COLO668 (cell line): Measurements from ENCODE around the gene DNMBP.

Source experiments
- DNase-seq: peaks from one replicate; lab custom pipeline; 2025; ENCODE audit not compliant: unreplicated experiment; lab: John Stamatoyannopoulos, UW

The DNMBP gene

GRCh38 chr10:100009793-100010676 lies at the start of gene DNMBP:
TSS of gene DNMBP (minus strand) at chr10:100009947. CDS start at chr10:99972124, 37,823 bp downstream.
- DNase-seq = peak; percentile 89

GRCh38 chr10:100057948-100058347 lies 48.2 kb upstream of the DNMBP start:
- DNase-seq = no peak

GRCh38 chr10:100053686-100054460 lies 44.1 kb upstream of the DNMBP start:
- DNase-seq = no peak

GRCh38 chr10:100046021-100046486 lies 36.3 kb upstream of the DNMBP start:
- peak; percentile 76 for DNase-seq

- no peak for DNase-seq
Measured at GRCh38 chr10:100045592-100045991, 35.8 kb upstream of the DNMBP start.

- DNase-seq = no peak
Measured at GRCh38 chr10:100043796-100044195, 34.0 kb upstream of the DNMBP start.

GRCh38 chr10:100043344-100043743 lies 33.6 kb upstream of the DNMBP start:
- no peak for DNase-seq

GRCh38 chr10:100041306-100042002 lies 31.7 kb upstream of the DNMBP start:
- DNase-seq = no peak

- no peak for DNase-seq
Measured at GRCh38 chr10:100038561-100039071, 28.9 kb upstream of the DNMBP start.

GRCh38 chr10:100037758-100038315 lies 28.1 kb upstream of the DNMBP start:
- DNase-seq = no peak

- no peak for DNase-seq
Measured at GRCh38 chr10:100036850-100037249, 27.1 kb upstream of the DNMBP start.

GRCh38 chr10:100033766-100034418 lies 24.1 kb upstream of the DNMBP start:
- DNase-seq = no peak

- no peak for DNase-seq
Measured at GRCh38 chr10:100027416-100027815, 17.7 kb upstream of the DNMBP start.

GRCh38 chr10:100025576-100025975 lies 15.8 kb upstream of the DNMBP start:
- DNase-seq = peak; percentile 71

GRCh38 chr10:100024748-100025147 lies 15.0 kb upstream of the DNMBP start:
- no peak for DNase-seq

- DNase-seq = no peak
Measured at GRCh38 chr10:100022403-100022802, 12.7 kb upstream of the DNMBP start.

- DNase-seq = no peak
Measured at GRCh38 chr10:100021322-100021721, 11.6 kb upstream of the DNMBP start.

GRCh38 chr10:100020886-100021253 lies 11.1 kb upstream of the DNMBP start:
- DNase-seq = peak; percentile 55

GRCh38 chr10:100020142-100020885 lies 10.6 kb upstream of the DNMBP start:
- peak; percentile 31 for DNase-seq

- peak; percentile 49 for DNase-seq
Measured at GRCh38 chr10:100019787-100020141, 10.0 kb upstream of the DNMBP start.
